ENCODE measurements around the gene POLR3B. TPM values are rescaled to one million over a fixed set of nuclear protein-coding genes. Genes with fewer than 3 reads are reported as not detected.

The POLR3B gene
- total and polyA plus RNA-seq, 2 of the 8 experiments (the other 6 are each of a cell fraction or from before 2014, with no cell fraction given): 5.0 to 13.2 TPM

GRCh38 chr12:106342397-106343213, 14.9 kb upstream of the POLR3B start (continued):
- TF ChIP-seq PHF8 (conservative IDR thresholded peaks at IDR 0.05; ENCODE audit: low read depth, low read length) (no peak), RXRA (IDR thresholded peaks at IDR 0.05; ENCODE audit: insufficient read depth, low read depth, low read length) (no peak)

Measured in H1 (cell line).